ENCODE data around the gene STIM1. TPM values are rescaled to one million over a fixed set of nuclear protein-coding genes. Genes with fewer than 3 reads are reported as not detected.

Gene STIM1
- total RNA-seq, 1 experiment from 2014 or later, result 15.2 TPM

DNA sequence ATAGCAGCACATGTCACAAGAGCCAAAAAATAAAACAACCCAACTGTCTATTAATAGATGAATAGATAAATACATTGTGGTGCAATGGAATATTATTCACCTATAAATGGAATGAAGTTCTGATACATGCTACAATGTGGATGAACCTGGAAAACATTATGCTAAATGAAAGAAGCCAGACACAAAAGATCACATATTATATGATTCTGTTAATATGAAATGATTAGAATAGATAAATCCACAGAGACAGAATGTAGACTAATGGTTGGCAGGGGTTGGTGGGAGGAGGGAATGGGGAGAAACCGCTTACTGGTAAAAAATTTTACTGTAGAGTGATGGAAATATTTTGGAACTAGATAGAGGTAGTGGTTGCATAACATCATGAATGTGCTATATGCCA, 206.2 kb downstream of the STIM1 start:
- Histone ChIP-seq H3K18ac (ENCODE audit: insufficient read length, low read depth, low read length) (no peak overlapping the region), H2AK5ac (ENCODE audit: insufficient read length, low read length) (no peak overlapping the region), H4K20me1 (ENCODE audit: control insufficient read depth, insufficient read depth, insufficient read length) (no peaks in the 10 kb centered on the region), H3K9ac (ENCODE audit: extremely low read depth, insufficient read length, low read length) (no peak overlapping the region), H3K79me2 (ENCODE audit: insufficient read depth, low read length) (no peaks in the 10 kb centered on the region), H3K9me3 (ENCODE audit: control insufficient read depth, low read depth, low read length) (no peaks in the 10 kb centered on the region), H2BK5ac (ENCODE audit: insufficient read length, low read length) (no peak overlapping the region), H3K27ac (ENCODE audit: insufficient read length, low read depth, low read length) (no peak overlapping the region), H3T11ph (ENCODE audit: low read length) (no peak overlapping the region), H2BK120ac (ENCODE audit: low read depth, low read length, poor library complexity, severe bottlenecking) (no peak overlapping the region), H3K4ac (ENCODE audit: low read depth, low read length) (no peak overlapping the region), H4K91ac (ENCODE audit: insufficient read length, low read depth, low read length) (no peak overlapping the region), H4K5ac (ENCODE audit: insufficient read length, low read depth, low read length) (no peak overlapping the region), H2BK20ac (ENCODE audit: low read depth, low read length, poor library complexity, severe bottlenecking) (no peak overlapping the region), H3K27me3 (ENCODE audit: insufficient read depth, low read length) (no peaks in the 10 kb centered on the region; the same call in 1 of the 2 replicates), H3K4me1 (ENCODE audit: insufficient read depth, low read length) (no peaks in the 10 kb centered on the region), H3K4me2 (ENCODE audit: insufficient read depth, insufficient read length, low read length) (no peak overlapping the region), H2AFZ (ENCODE audit: low read length) (no peak overlapping the region), H3K23ac (ENCODE audit: insufficient read length, low read depth, low read length) (no peak overlapping the region), H4K8ac (replicated peaks; ENCODE audit: insufficient read length, low read depth, low read length) (no peak overlapping the region), H3K14ac (ENCODE audit: insufficient read depth, low read length) (no peak overlapping the region), H2BK12ac (ENCODE audit: insufficient read length, low read depth, low read length) (no peak overlapping the region), H2BK15ac (ENCODE audit: low read depth, low read length) (no peak overlapping the region), H3K56ac (ENCODE audit: insufficient read length, low read depth, low read length) (no peak overlapping the region), H3K79me1 (ENCODE audit: insufficient read depth, low read depth, low read length, poor library complexity, severe bottlenecking) (no peaks in the 10 kb centered on the region), H3K23me2 (ENCODE audit: insufficient read length, low read depth, low read length, poor library complexity, severe bottlenecking) (no peaks in the 10 kb centered on the region)
- no peak overlapping the region for H3K27ac Mint-ChIP-seq
- H3K4me1 Mint-ChIP-seq, result peaks cover 6% of the 10 kb centered on the region in 2 experiments; a peak in 3 of 4 replicates
- no peaks in the 10 kb centered on the region for H3K9me3 Mint-ChIP-seq
- no peak for DNase-seq
- TF ChIP-seq, protein P1, sequence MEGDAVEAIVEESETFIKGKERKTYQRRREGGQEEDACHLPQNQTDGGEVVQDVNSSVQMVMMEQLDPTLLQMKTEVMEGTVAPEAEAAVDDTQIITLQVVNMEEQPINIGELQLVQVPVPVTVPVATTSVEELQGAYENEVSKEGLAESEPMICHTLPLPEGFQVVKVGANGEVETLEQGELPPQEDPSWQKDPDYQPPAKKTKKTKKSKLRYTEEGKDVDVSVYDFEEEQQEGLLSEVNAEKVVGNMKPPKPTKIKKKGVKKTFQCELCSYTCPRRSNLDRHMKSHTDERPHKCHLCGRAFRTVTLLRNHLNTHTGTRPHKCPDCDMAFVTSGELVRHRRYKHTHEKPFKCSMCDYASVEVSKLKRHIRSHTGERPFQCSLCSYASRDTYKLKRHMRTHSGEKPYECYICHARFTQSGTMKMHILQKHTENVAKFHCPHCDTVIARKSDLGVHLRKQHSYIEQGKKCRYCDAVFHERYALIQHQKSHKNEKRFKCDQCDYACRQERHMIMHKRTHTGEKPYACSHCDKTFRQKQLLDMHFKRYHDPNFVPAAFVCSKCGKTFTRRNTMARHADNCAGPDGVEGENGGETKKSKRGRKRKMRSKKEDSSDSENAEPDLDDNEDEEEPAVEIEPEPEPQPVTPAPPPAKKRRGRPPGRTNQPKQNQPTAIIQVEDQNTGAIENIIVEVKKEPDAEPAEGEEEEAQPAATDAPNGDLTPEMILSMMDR (conservative IDR thresholded peaks at IDR 0.05), result no peak
- no peak overlapping the region for H3K4me3 Mint-ChIP-seq
- H3K36me3 Mint-ChIP-seq (ENCODE audit: insufficient read depth in 1 of 3, low read depth in 3 of 3), result no peaks in the 10 kb centered on the region
- no CpG with 5 or more reads among the region's 1 CpG for WGBS (ENCODE audit: extremely low coverage, insufficient read length, low lambda C conversion rate)
- no peaks in the 10 kb centered on the region for H3K27me3 Mint-ChIP-seq (ENCODE audit: low read depth)

All from H9 (cell line).